Astrocyte (in vitro differentiated cells and primary cell): ENCODE measurements around the gene ZNF546. TPM values are rescaled to one million over a fixed set of nuclear protein-coding genes. Genes with fewer than 3 reads are reported as not detected.
A peak's percentile ranks its signal among the peaks of the same experiment; 100 is the strongest.
"Not testable (repeated sequence)": the region's sequence is repeated elsewhere in the genome, so short reads cannot be mapped to it uniquely, and the experiment has no call there.

ENCODE experiments used
- DNase-seq: peaks from one replicate; pipeline ENCODE4 v3.0.0-alpha.2; 2010; ENCODE audit warnings: low read depth
- FAIRE-seq: peaks from 2 replicates; lab custom pipeline; 2011; peaks lifted over from hg19 to GRCh38; lab: Jason Lieb, UNC
- H2AFZ ChIP-seq: 2 replicates; pipeline ENCODE4 v1.6.0; 2012; ENCODE audit warnings: low read depth, low read length, inconsistent platforms
- H3K27ac ChIP-seq: 2 replicates; pipeline ENCODE4 v1.5.1; 2011; ENCODE audit warnings: low read depth, low read length, inconsistent platforms
- H3K27me3 ChIP-seq: 2 replicates; pipeline ENCODE4 v1.6.0; 2011; ENCODE audit warnings: low read length, inconsistent platforms; ENCODE audit not compliant: insufficient read depth
- H3K36me3 ChIP-seq: 2 replicates; pipeline ENCODE4 v1.5.1; 2011; ENCODE audit warnings: low read length, inconsistent platforms; ENCODE audit not compliant: insufficient read depth
- H3K4me1 ChIP-seq: 2 replicates; pipeline ENCODE4 v1.5.1; 2011; ENCODE audit warnings: low read length, inconsistent platforms; ENCODE audit not compliant: insufficient read depth
- H3K4me2 ChIP-seq: 2 replicates; pipeline ENCODE4 v1.6.0; 2012; ENCODE audit warnings: low read length, inconsistent platforms
- H3K4me3 ChIP-seq: 2 replicates; pipeline ENCODE4 v1.5.1; 2011; ENCODE audit warnings: low read depth, mild to moderate bottlenecking, low read length, inconsistent platforms; ENCODE audit not compliant: insufficient read depth
- H3K79me2 ChIP-seq: 2 replicates; pipeline ENCODE4 v1.6.0; 2012; ENCODE audit warnings: mild to moderate bottlenecking, low read length, inconsistent platforms; ENCODE audit not compliant: insufficient read depth
- H3K9ac ChIP-seq: 2 replicates; pipeline ENCODE4 v1.6.0; 2012; ENCODE audit warnings: mild to moderate bottlenecking, low read length, inconsistent platforms
- H3K9me3 ChIP-seq: 2 replicates; pipeline ENCODE4 v1.5.1; 2012; ENCODE audit warnings: low read depth, mild to moderate bottlenecking, low read length, inconsistent platforms; ENCODE audit not compliant: insufficient read depth
- H4K20me1 ChIP-seq: 2 replicates; pipeline ENCODE4 v1.6.0; 2012; ENCODE audit warnings: low read length, inconsistent platforms; ENCODE audit not compliant: insufficient read depth
- H3K27ac Mint-ChIP-seq: one replicate; pipeline ENCODE4 v1.8.0; 2021; ENCODE audit warnings: mild to moderate bottlenecking, mixed read lengths; ENCODE audit not compliant: unreplicated experiment
- H3K27me3 Mint-ChIP-seq: one replicate; pipeline ENCODE4 v1.8.0; 2021; ENCODE audit warnings: low read depth, mixed read lengths; ENCODE audit not compliant: unreplicated experiment
- H3K36me3 Mint-ChIP-seq: one replicate; pipeline ENCODE4 v1.8.0; 2021; ENCODE audit warnings: low read depth, mixed read lengths; ENCODE audit not compliant: unreplicated experiment
- H3K4me1 Mint-ChIP-seq: one replicate; pipeline ENCODE4 v1.8.0; 2021; ENCODE audit warnings: low read depth, mixed read lengths; ENCODE audit not compliant: unreplicated experiment
- H3K4me3 Mint-ChIP-seq: one replicate; pipeline ENCODE4 v1.8.0; 2021; ENCODE audit warnings: mild to moderate bottlenecking, moderate library complexity, mixed read lengths; ENCODE audit not compliant: unreplicated experiment
- H3K9me3 Mint-ChIP-seq: one replicate; pipeline ENCODE4 v1.8.0; 2021; ENCODE audit warnings: mild to moderate bottlenecking, mixed read lengths; ENCODE audit not compliant: unreplicated experiment
- CTCF ChIP-seq: IDR thresholded peaks from 2 replicates; pipeline ENCODE4 v1.5.1; 2011; ENCODE audit warnings: low read depth, mild to moderate bottlenecking, inconsistent platforms, low read length, moderate library complexity; ENCODE audit not compliant: insufficient read depth
- EZH2 ChIP-seq: IDR thresholded peaks from 2 replicates; pipeline ENCODE4 v1.6.1; 2012; ENCODE audit warnings: mild to moderate bottlenecking, low read length, inconsistent platforms; ENCODE audit not compliant: insufficient read depth
- total RNA-seq: library from RNA; stranded (reverse); gene quantifications from 2 replicates; pipeline ENCODE4 v1.2.1, GENCODE V29; 2021

ZNF546 gene
- total RNA-seq, 1 donor from 2014 or later = 3.0 TPM

GRCh38 chr19:40026597-40026970, 29.7 kb downstream of the ZNF546 start:
- H3K4me1 Mint-ChIP-seq = no peaks in the 10 kb centered on the region
- DNase-seq (no peak), FAIRE-seq (no peak)

GRCh38 chr19:40033989-40034560, 37.2 kb downstream of the ZNF546 start:
- peaks cover 74% of the 10 kb centered on the region for H3K9me3 Mint-ChIP-seq
- peaks cover 58% of the 10 kb centered on the region for H3K36me3 Mint-ChIP-seq
- H3K36me3 ChIP-seq = peaks cover 4% of the 10 kb centered on the region
- H3K27me3 Mint-ChIP-seq = no peaks in the 10 kb centered on the region
- peaks cover 40% of the 10 kb centered on the region for H3K9me3 ChIP-seq
- no peak overlapping the region for H3K9ac ChIP-seq
- no peak overlapping the region for H3K4me2 ChIP-seq
- no peaks in the 10 kb centered on the region for H3K27me3 ChIP-seq
- H3K27ac ChIP-seq = no peak overlapping the region
- no peak overlapping the region for H3K4me3 ChIP-seq
- H3K27ac Mint-ChIP-seq = no peak overlapping the region
- H3K4me3 Mint-ChIP-seq = no peak overlapping the region
- H2AFZ ChIP-seq = no peak overlapping the region
- FAIRE-seq = no peak
- no peaks in the 10 kb centered on the region for H3K79me2 ChIP-seq
- no peaks in the 10 kb centered on the region for H3K4me1 Mint-ChIP-seq
- H3K4me1 ChIP-seq = no peaks in the 10 kb centered on the region
- DNase-seq = no peak
- no peaks in the 10 kb centered on the region for H4K20me1 ChIP-seq
- TF ChIP-seq EZH2 = no peak
- no peak for TF ChIP-seq CTCF

More at GRCh38 chr19:40026597-40026970, 29.7 kb downstream of the ZNF546 start:
- Histone ChIP-seq H3K4me1 (no peaks in the 10 kb centered on the region), H3K36me3 (no peaks in the 10 kb centered on the region), H3K9ac (no peak overlapping the region), H3K27me3 (no peaks in the 10 kb centered on the region), H3K4me2 (no peak overlapping the region), H3K27ac (no peak overlapping the region), H3K4me3 (no peak overlapping the region), H3K79me2 (no peaks in the 10 kb centered on the region), H3K9me3 (peaks cover 35% of the 10 kb centered on the region), H2AFZ (no peak overlapping the region), H4K20me1 (no peaks in the 10 kb centered on the region)
- Mint-ChIP-seq H3K9me3 (peaks cover 65% of the 10 kb centered on the region), H3K36me3 (peaks cover 16% of the 10 kb centered on the region), H3K27ac (no peak overlapping the region), H3K4me3 (no peak overlapping the region), H3K27me3 (no peaks in the 10 kb centered on the region)
- TF ChIP-seq EZH2 = no peak
- no peak for TF ChIP-seq CTCF

- H3K27ac Mint-ChIP-seq = peak overlapping the region; percentile 58
- no peaks in the 10 kb centered on the region for H3K4me1 Mint-ChIP-seq
- Histone ChIP-seq H3K27me3 (no peaks in the 10 kb centered on the region), H3K4me2 (no peak overlapping the region), H4K20me1 (no peaks in the 10 kb centered on the region), H3K4me3 (no peak overlapping the region), H2AFZ (no peak overlapping the region), H3K36me3 (peaks cover 4% of the 10 kb centered on the region), H3K79me2 (no peaks in the 10 kb centered on the region), H3K9me3 (peaks cover 39% of the 10 kb centered on the region), H3K27ac (no peak overlapping the region), H3K4me1 (no peaks in the 10 kb centered on the region), H3K9ac (no peak overlapping the region)
- H3K9me3 Mint-ChIP-seq = peaks cover 64% of the 10 kb centered on the region
- TF ChIP-seq EZH2 (no peak), CTCF (no peak)
- FAIRE-seq (no peak), DNase-seq (peak; percentile 5)
- H3K27me3 Mint-ChIP-seq = no peaks in the 10 kb centered on the region
- no peak overlapping the region for H3K4me3 Mint-ChIP-seq
- peaks cover 50% of the 10 kb centered on the region for H3K36me3 Mint-ChIP-seq
These were observed 39.1 kb downstream of the ZNF546 start for GRCh38 chr19:40035996-40036395.

GRCh38 chr19:40038047-40038446, 41.2 kb downstream of the ZNF546 start:
- H3K9ac ChIP-seq, DNase-seq, H3K79me2 ChIP-seq, H3K27me3 Mint-ChIP-seq, H3K4me3 ChIP-seq, H3K4me1 Mint-ChIP-seq, H3K4me2 ChIP-seq, FAIRE-seq, H3K4me3 Mint-ChIP-seq, H3K27ac Mint-ChIP-seq, H3K27ac ChIP-seq, H3K36me3 ChIP-seq, H4K20me1 ChIP-seq, H2AFZ ChIP-seq, H3K27me3 ChIP-seq, H3K4me1 ChIP-seq: not testable (repeated sequence)
- Mint-ChIP-seq H3K9me3 (peaks cover 66% of the 10 kb centered on the region), H3K36me3 (peaks cover 56% of the 10 kb centered on the region)
- H3K9me3 ChIP-seq = peaks cover 31% of the 10 kb centered on the region
